Osteocyte (in vitro differentiated cells): ENCODE data around the gene LILRB1. TPM values are rescaled to one million over a fixed set of nuclear protein-coding genes. Genes with fewer than 3 reads are reported as not detected.
"Not testable (repeated sequence)": the region's sequence is repeated elsewhere in the genome, so short reads cannot be mapped to it uniquely, and the experiment has no call there.

Experiments
- DNase-seq: peaks from one replicate; pipeline ENCODE4 v3.0.0; 2021; ENCODE audit warnings: mixed read lengths; ENCODE audit not compliant: unreplicated experiment; ENCODE audit errors: extremely low spot score
- H3K27ac Mint-ChIP-seq: one replicate; pipeline ENCODE4 v1.8.0; 2021; ENCODE audit warnings: mild to moderate bottlenecking, mixed read lengths; ENCODE audit not compliant: unreplicated experiment
- H3K27me3 Mint-ChIP-seq: one replicate; pipeline ENCODE4 v1.8.0; 2021; ENCODE audit warnings: mixed read lengths; ENCODE audit not compliant: unreplicated experiment
- H3K36me3 Mint-ChIP-seq: one replicate; pipeline ENCODE4 v1.8.0; 2021; ENCODE audit warnings: mixed read lengths; ENCODE audit not compliant: unreplicated experiment
- H3K4me1 Mint-ChIP-seq: one replicate; pipeline ENCODE4 v1.8.0; 2021; ENCODE audit warnings: mixed read lengths; ENCODE audit not compliant: unreplicated experiment
- H3K4me3 Mint-ChIP-seq: one replicate; pipeline ENCODE4 v1.8.0; 2021; ENCODE audit warnings: mild to moderate bottlenecking, moderate library complexity, mixed read lengths; ENCODE audit not compliant: unreplicated experiment
- H3K9me3 Mint-ChIP-seq: one replicate; pipeline ENCODE4 v1.8.0; 2021; ENCODE audit warnings: mixed read lengths; ENCODE audit not compliant: unreplicated experiment
- CTCF ChIP-seq: fragments of 200-600 bp; sonication (generic); IDR thresholded peaks from 2 replicates; pipeline ENCODE4 v1.5.0; 2021; ENCODE audit warnings: antibody characterized with exemption, mild to moderate bottlenecking, moderate library complexity
- total RNA-seq: library from RNA; stranded (reverse); gene quantifications from 2 replicates; pipeline ENCODE4 v1.2.1, GENCODE V29; 2021

The LILRB1 gene
- total RNA-seq, 1 donor from 2014 or later = not detected

GRCh38 chr19:54616821-54617560 lies 13.3 kb upstream of the LILRB1 start:
- DNase-seq = peak; percentile 53
- H3K4me1 Mint-ChIP-seq = no peaks in the 10 kb centered on the region
- no peaks in the 10 kb centered on the region for H3K27me3 Mint-ChIP-seq
- peaks cover 34% of the 10 kb centered on the region for H3K9me3 Mint-ChIP-seq
- H3K27ac Mint-ChIP-seq = no peak overlapping the region
- H3K4me3 Mint-ChIP-seq = no peak overlapping the region
- H3K36me3 Mint-ChIP-seq = no peaks in the 10 kb centered on the region
- no peak for TF ChIP-seq CTCF

GRCh38 chr19:54620464-54620863 lies 9.8 kb upstream of the LILRB1 start:
- peaks cover 38% of the 10 kb centered on the region for H3K9me3 Mint-ChIP-seq
- H3K4me3 Mint-ChIP-seq = no peak overlapping the region
- H3K27me3 Mint-ChIP-seq = no peaks in the 10 kb centered on the region
- H3K27ac Mint-ChIP-seq = no peak overlapping the region
- no peak for TF ChIP-seq CTCF
- no peaks in the 10 kb centered on the region for H3K36me3 Mint-ChIP-seq
- DNase-seq = no peak
- H3K4me1 Mint-ChIP-seq = no peaks in the 10 kb centered on the region

- H3K4me1 Mint-ChIP-seq = no peaks in the 10 kb centered on the region
- no peak overlapping the region for H3K4me3 Mint-ChIP-seq
- no peak overlapping the region for H3K27ac Mint-ChIP-seq
- H3K9me3 Mint-ChIP-seq = peaks cover 35% of the 10 kb centered on the region
- no peaks in the 10 kb centered on the region for H3K27me3 Mint-ChIP-seq
- TF ChIP-seq CTCF = no peak
- no peaks in the 10 kb centered on the region for H3K36me3 Mint-ChIP-seq
- no peak for DNase-seq
Measured at GRCh38 chr19:54622431-54622830, 7.9 kb upstream of the LILRB1 start.

- not testable (repeated sequence) for H3K27me3 Mint-ChIP-seq, H3K4me3 Mint-ChIP-seq, H3K36me3 Mint-ChIP-seq, H3K27ac Mint-ChIP-seq, H3K4me1 Mint-ChIP-seq
- peak; percentile 48 for DNase-seq
- peaks cover 47% of the 10 kb centered on the region for H3K9me3 Mint-ChIP-seq
Measured at GRCh38 chr19:54624234-54624633, 6.0 kb upstream of the LILRB1 start.

- not testable (repeated sequence) for H3K27ac Mint-ChIP-seq, H3K4me3 Mint-ChIP-seq, H3K27me3 Mint-ChIP-seq, H3K36me3 Mint-ChIP-seq, H3K4me1 Mint-ChIP-seq
- peaks cover 49% of the 10 kb centered on the region for H3K9me3 Mint-ChIP-seq
- peak; percentile 51 for DNase-seq
Measured at GRCh38 chr19:54624934-54625730, 5.2 kb upstream of the LILRB1 start.

GRCh38 chr19:54626757-54627156 lies 3.5 kb upstream of the LILRB1 start:
- H3K27ac Mint-ChIP-seq = no peak overlapping the region
- H3K9me3 Mint-ChIP-seq = peaks cover 46% of the 10 kb centered on the region
- H3K4me1 Mint-ChIP-seq = no peaks in the 10 kb centered on the region
- no peak overlapping the region for H3K4me3 Mint-ChIP-seq
- no peak for TF ChIP-seq CTCF
- H3K27me3 Mint-ChIP-seq = no peaks in the 10 kb centered on the region
- no peak for DNase-seq
- no peaks in the 10 kb centered on the region for H3K36me3 Mint-ChIP-seq

GRCh38 chr19:54627912-54628311 lies 2.4 kb upstream of the LILRB1 start:
- H3K27ac Mint-ChIP-seq, H3K36me3 Mint-ChIP-seq, H3K4me1 Mint-ChIP-seq, DNase-seq, H3K4me3 Mint-ChIP-seq, H3K27me3 Mint-ChIP-seq: not testable (repeated sequence)
- H3K9me3 Mint-ChIP-seq = peaks cover 34% of the 10 kb centered on the region
